ENCODE results near the gene FNDC11. TPM values are rescaled to one million over a fixed set of nuclear protein-coding genes. Genes with fewer than 3 reads are reported as not detected.
A peak's percentile ranks its signal among the peaks of the same experiment; 100 is the strongest.

FNDC11 gene
- polyA plus RNA-seq, 6 donors from 2014 or later = 0.08 to 5.2 (median 1.8) TPM

- no peaks in the 10 kb centered on the region for H3K36me3 Mint-ChIP-seq
- H3K27ac Mint-ChIP-seq = peak overlapping the region in 1 of 6 donors; percentile 53
- peaks cover 39 to 58% (median 43%) of the 10 kb centered on the region in 3 donors for H3K4me1 Mint-ChIP-seq
- DNase-seq = no peak
- peak overlapping the region in 1 of 8 donors; percentile 3 for H3K4me3 Mint-ChIP-seq
- peak; percentile 23 to 35 for ATAC-seq (ENCODE audit: low read depth in 2 of 2)
- H3K27me3 Mint-ChIP-seq = peaks cover 0 to 6% (median 0%) of the 10 kb centered on the region in 3 donors
- H3K9me3 Mint-ChIP-seq = no peaks in the 10 kb centered on the region
These were observed 8.1 kb upstream of the FNDC11 start for GRCh38 chr20:63545814-63546213.

- H3K27ac Mint-ChIP-seq = no peak overlapping the region
These were observed 7.6 kb upstream of the FNDC11 start for GRCh38 chr20:63546256-63546955.

GRCh38 chr20:63546956-63547724 lies 6.8 kb upstream of the FNDC11 start:
- H3K27ac Mint-ChIP-seq = no peak overlapping the region
- H3K9me3 Mint-ChIP-seq = no peaks in the 10 kb centered on the region
- peaks cover 45 to 62% (median 54%) of the 10 kb centered on the region in 3 donors for H3K4me1 Mint-ChIP-seq
- peaks cover 0 to 6% (median 0%) of the 10 kb centered on the region in 3 donors for H3K27me3 Mint-ChIP-seq
- no peak for ATAC-seq (ENCODE audit: low read depth in 2 of 2)
- DNase-seq = no peak
- H3K4me3 Mint-ChIP-seq = peak overlapping the region in 1 of 8 donors; percentile 34
- no peaks in the 10 kb centered on the region for H3K36me3 Mint-ChIP-seq

More at GRCh38 chr20:63546256-63546955, 7.6 kb upstream of the FNDC11 start:
- Mint-ChIP-seq H3K27me3 (peaks cover 0 to 6% (median 0%) of the 10 kb centered on the region in 3 donors), H3K9me3 (no peaks in the 10 kb centered on the region), H3K36me3 (no peaks in the 10 kb centered on the region), H3K4me3 (no peak overlapping the region), H3K4me1 (peaks cover 44 to 58% (median 48%) of the 10 kb centered on the region in 3 donors)
- no peak for ATAC-seq (ENCODE audit: low read depth in 2 of 2)
- DNase-seq = no peak

GRCh38 chr20:63547725-63548480 lies 6.1 kb upstream of the FNDC11 start, which contains the start of gene SRMS:
Gene SRMS, minus strand, starts transcription at chr20:63547749. Its CDS starts 286 bp downstream, at chr20:63547463.
- H3K4me1 Mint-ChIP-seq = peaks cover 50 to 64% (median 58%) of the 10 kb centered on the region in 3 donors
- peaks cover 0 to 6% (median 0%) of the 10 kb centered on the region in 3 donors for H3K27me3 Mint-ChIP-seq
- peak within 1 kb of the TSS in 2 of 8 donors; percentile 24 to 34 for H3K4me3 Mint-ChIP-seq
- no peaks in the 10 kb centered on the region for H3K9me3 Mint-ChIP-seq
- peak within 1 kb of the TSS in 1 of 6 donors; percentile 72 for H3K27ac Mint-ChIP-seq
- ATAC-seq (ENCODE audit: low read depth in 2 of 2) (no peak), DNase-seq (no peak)
- H3K36me3 Mint-ChIP-seq = no peaks in the 10 kb centered on the region

- no peaks in the 10 kb centered on the region for H3K9me3 Mint-ChIP-seq
- peaks cover 0 to 6% (median 0%) of the 10 kb centered on the region in 3 donors for H3K27me3 Mint-ChIP-seq
- peak overlapping the region in 2 of 6 donors; percentile 47 to 72 for H3K27ac Mint-ChIP-seq
- H3K4me3 Mint-ChIP-seq = peak overlapping the region in 1 of 8 donors; percentile 24
- DNase-seq (no peak), ATAC-seq (ENCODE audit: low read depth in 2 of 2) (no peak)
- H3K4me1 Mint-ChIP-seq = peaks cover 50 to 66% (median 63%) of the 10 kb centered on the region in 3 donors
- no peaks in the 10 kb centered on the region for H3K36me3 Mint-ChIP-seq
These were observed 5.4 kb upstream of the FNDC11 start for GRCh38 chr20:63548542-63548941.

- no peak for ATAC-seq (ENCODE audit: low read depth in 2 of 2)
- H3K36me3 Mint-ChIP-seq = no peaks in the 10 kb centered on the region
- DNase-seq = no peak
- H3K27me3 Mint-ChIP-seq = peaks cover 0 to 6% (median 0%) of the 10 kb centered on the region in 3 donors
- peak overlapping the region in 2 of 8 donors; percentile 39 to 42 for H3K4me3 Mint-ChIP-seq
- peak overlapping the region in 2 of 6 donors; percentile 51 to 79 for H3K27ac Mint-ChIP-seq
- H3K4me1 Mint-ChIP-seq = peaks cover 46 to 63% (median 61%) of the 10 kb centered on the region in 3 donors
- H3K9me3 Mint-ChIP-seq = no peaks in the 10 kb centered on the region
These were observed 4.9 kb upstream of the FNDC11 start for GRCh38 chr20:63549019-63549418.

GRCh38 chr20:63549679-63550282 lies 4.2 kb upstream of the FNDC11 start:
- H3K36me3 Mint-ChIP-seq = no peaks in the 10 kb centered on the region
- H3K27ac Mint-ChIP-seq = peak overlapping the region in 4 of 6 donors; percentile 20 to 79 (median 56)
- no peaks in the 10 kb centered on the region for H3K9me3 Mint-ChIP-seq
- no peak for DNase-seq
- H3K4me1 Mint-ChIP-seq = peaks cover 42 to 68% (median 66%) of the 10 kb centered on the region in 3 donors
- no peak for ATAC-seq (ENCODE audit: low read depth in 2 of 2)
- H3K4me3 Mint-ChIP-seq = peak overlapping the region in 3 of 8 donors; percentile 39 to 84 (median 50)
- H3K27me3 Mint-ChIP-seq = peaks cover 0 to 6% (median 0%) of the 10 kb centered on the region in 3 donors

- H3K36me3 Mint-ChIP-seq = no peaks in the 10 kb centered on the region
- H3K27ac Mint-ChIP-seq = peak overlapping the region in 3 of 6 donors; percentile 66 to 97 (median 90)
- peak overlapping the region in 1 of 8 donors; percentile 34 for H3K4me3 Mint-ChIP-seq
- DNase-seq = no peak
- no peak for ATAC-seq (ENCODE audit: low read depth in 2 of 2)
- H3K9me3 Mint-ChIP-seq = no peaks in the 10 kb centered on the region
- peaks cover 0 to 6% (median 0%) of the 10 kb centered on the region in 3 donors for H3K27me3 Mint-ChIP-seq
- H3K4me1 Mint-ChIP-seq = peaks cover 33 to 62% (median 53%) of the 10 kb centered on the region in 3 donors
These were observed 2.9 kb upstream of the FNDC11 start for GRCh38 chr20:63551068-63551467.

- Mint-ChIP-seq H3K36me3 (no peaks in the 10 kb centered on the region), H3K9me3 (no peaks in the 10 kb centered on the region), H3K27me3 (peaks cover 0 to 6% (median 0%) of the 10 kb centered on the region in 3 donors), H3K27ac (peak overlapping the region; percentile 82 to 98 (median 97)), H3K4me3 (peak overlapping the region; percentile 79 to 94 (median 86)), H3K4me1 (peaks cover 34 to 61% (median 53%) of the 10 kb centered on the region in 3 donors)
- DNase-seq = peak; percentile 78
- ATAC-seq (ENCODE audit: low read depth in 2 of 2) = peak; percentile 61 to 62
These were observed 1.3 kb upstream of the FNDC11 start for GRCh38 chr20:63552481-63553249.

GRCh38 chr20:63553251-63553932 lies 567 bp upstream of the FNDC11 start:
- no peaks in the 10 kb centered on the region for H3K9me3 Mint-ChIP-seq
- no peaks in the 10 kb centered on the region for H3K36me3 Mint-ChIP-seq
- H3K4me3 Mint-ChIP-seq = peak overlapping the region; percentile 79 to 94 (median 88)
- ATAC-seq (ENCODE audit: low read depth in 2 of 2) = peak; percentile 43 to 52
- peak; percentile 87 for DNase-seq
- peaks cover 34 to 61% (median 52%) of the 10 kb centered on the region in 3 donors for H3K4me1 Mint-ChIP-seq
- H3K27me3 Mint-ChIP-seq = peaks cover 0 to 6% (median 0%) of the 10 kb centered on the region in 3 donors
- H3K27ac Mint-ChIP-seq = peak overlapping the region; percentile 82 to 98 (median 97)
